ENCODE measurements around the gene MYCBPAP. TPM values are rescaled to one million over a fixed set of nuclear protein-coding genes. Genes with fewer than 3 reads are reported as not detected.

Gene MYCBPAP
- total RNA-seq, 1 donor from 2014 or later, result 0.26 TPM

GRCh38 chr17:50482110-50482509 lies 26.1 kb upstream of the MYCBPAP start:
- no peaks in the 10 kb centered on the region for H3K27me3 ChIP-seq (ENCODE audit: control insufficient read depth, insufficient read depth, low read length)
- FAIRE-seq (no peak), DNase-seq (ENCODE audit: low read depth) (no peak)
- H3K36me3 ChIP-seq (ENCODE audit: control insufficient read depth, insufficient read depth, low read length), result peaks cover 13% of the 10 kb centered on the region
- no peak overlapping the region for H3K4me3 ChIP-seq (ENCODE audit: low read depth, low read length)
- TF ChIP-seq CTCF (IDR thresholded peaks at IDR 0.05; ENCODE audit: insufficient read depth, low read length, severe bottlenecking), result no peak

- Histone ChIP-seq H3K4me3 (ENCODE audit: low read depth, low read length) (no peak overlapping the region), H3K36me3 (ENCODE audit: control insufficient read depth, insufficient read depth, low read length) (peaks cover 13% of the 10 kb centered on the region), H3K27me3 (ENCODE audit: control insufficient read depth, insufficient read depth, low read length) (no peaks in the 10 kb centered on the region)
- peak; percentile 90 for TF ChIP-seq CTCF (IDR thresholded peaks at IDR 0.05; ENCODE audit: insufficient read depth, low read length, severe bottlenecking)
- DNase-seq (ENCODE audit: low read depth) (peak; percentile 84), FAIRE-seq (no peak)
Measured at GRCh38 chr17:50482516-50482915, 25.7 kb upstream of the MYCBPAP start.

GRCh38 chr17:50483266-50483665 lies 25.0 kb upstream of the MYCBPAP start:
- FAIRE-seq, result no peak
- Histone ChIP-seq H3K4me3 (ENCODE audit: low read depth, low read length) (no peak overlapping the region), H3K27me3 (ENCODE audit: control insufficient read depth, insufficient read depth, low read length) (no peaks in the 10 kb centered on the region), H3K36me3 (ENCODE audit: control insufficient read depth, insufficient read depth, low read length) (peaks cover 13% of the 10 kb centered on the region)
- no peak for TF ChIP-seq CTCF (IDR thresholded peaks at IDR 0.05; ENCODE audit: insufficient read depth, low read length, severe bottlenecking)
- DNase-seq (ENCODE audit: low read depth), result no peak

DNA sequence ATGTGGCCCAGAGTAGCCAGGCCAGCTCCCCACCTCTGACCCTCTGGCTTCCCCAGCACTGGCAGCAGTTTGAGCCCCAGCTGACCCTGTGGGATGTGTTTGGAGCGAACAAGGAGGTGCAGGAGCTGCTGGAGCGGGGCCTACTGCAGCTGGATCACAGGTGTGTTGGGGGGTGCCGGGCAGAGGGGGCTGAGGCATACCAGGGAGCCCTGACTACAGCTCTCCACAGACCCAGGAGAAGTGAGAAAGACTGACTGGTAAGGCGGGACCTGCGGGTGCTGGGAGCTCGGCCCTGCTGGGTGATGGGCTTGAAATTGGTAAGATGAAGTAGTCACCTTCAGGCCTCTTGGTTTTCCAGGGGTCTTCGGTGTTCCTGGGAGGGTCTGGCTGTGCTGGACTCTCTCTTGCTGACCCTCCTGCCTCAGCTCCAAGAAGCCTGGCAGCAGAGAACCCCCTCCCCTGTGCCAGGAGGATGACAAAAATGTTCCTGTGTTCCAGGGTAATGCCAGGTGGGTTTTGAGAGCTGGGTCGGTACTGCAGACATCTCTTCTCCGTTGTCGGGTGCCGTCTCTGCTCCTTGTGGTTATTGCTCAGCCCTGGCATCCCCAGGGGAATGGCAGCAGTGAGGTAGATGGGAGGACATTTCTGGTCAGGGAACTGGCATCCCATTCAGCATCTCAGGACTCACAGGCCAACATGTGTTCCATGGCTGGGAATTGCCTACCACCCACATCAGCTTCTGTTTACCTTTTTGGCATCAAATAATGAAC lies 23.7 kb upstream of the MYCBPAP start:
- no peak for TF ChIP-seq CTCF (IDR thresholded peaks at IDR 0.05; ENCODE audit: insufficient read depth, low read length, severe bottlenecking)
- Histone ChIP-seq H3K36me3 (ENCODE audit: control insufficient read depth, insufficient read depth, low read length) (peaks cover 13% of the 10 kb centered on the region), H3K27me3 (ENCODE audit: control insufficient read depth, insufficient read depth, low read length) (no peaks in the 10 kb centered on the region), H3K4me3 (ENCODE audit: low read depth, low read length) (no peak overlapping the region)
- DNase-seq (ENCODE audit: low read depth), result no peak
- no peak for FAIRE-seq

DNA sequence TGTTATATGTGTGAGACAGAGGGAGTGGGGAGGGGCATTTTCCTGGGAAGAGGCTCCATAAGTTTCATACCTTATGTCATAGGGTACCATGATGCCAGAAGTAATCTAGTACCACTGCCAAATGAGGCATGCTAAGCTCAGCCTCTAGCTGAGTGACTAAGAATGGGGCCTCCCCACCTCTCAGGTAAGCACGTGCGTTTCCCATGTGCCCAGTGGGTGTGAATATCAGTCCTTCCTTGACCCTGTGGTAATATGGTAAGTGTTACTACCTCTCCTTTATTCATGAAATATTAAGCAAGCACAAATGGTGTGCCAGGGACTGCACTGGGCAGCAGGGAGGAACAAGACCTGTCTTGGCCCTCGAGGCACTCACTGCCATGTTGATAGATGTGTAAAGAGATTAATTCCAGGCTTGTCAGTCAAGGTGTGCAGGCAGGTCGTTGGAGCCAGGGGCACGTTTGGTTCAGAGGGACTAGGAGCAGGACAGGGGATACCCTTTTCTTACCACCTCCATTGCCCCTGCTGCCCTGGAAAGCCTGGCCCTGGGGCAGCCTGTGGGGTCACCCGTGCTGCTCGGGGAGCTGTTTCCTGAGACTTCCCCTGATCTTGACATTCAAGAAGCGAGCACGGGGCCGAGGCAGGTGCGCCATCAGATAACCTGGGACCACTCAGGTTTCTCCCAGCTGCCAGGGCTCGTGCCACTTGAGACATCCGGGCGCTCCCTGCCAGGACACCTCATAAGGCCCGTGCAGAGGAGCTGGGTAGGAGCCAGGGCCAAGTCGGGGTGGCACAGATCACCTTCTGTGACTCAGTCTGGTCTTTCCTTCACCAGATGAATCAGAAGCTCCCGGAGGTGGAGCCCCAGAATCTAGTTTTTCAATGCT lies 20.8 kb upstream of the MYCBPAP start:
- Histone ChIP-seq H3K36me3 (ENCODE audit: control insufficient read depth, insufficient read depth, low read length) (peaks cover 9% of the 10 kb centered on the region), H3K4me3 (ENCODE audit: low read depth, low read length) (no peak overlapping the region), H3K27me3 (ENCODE audit: control insufficient read depth, insufficient read depth, low read length) (no peaks in the 10 kb centered on the region)
- DNase-seq (ENCODE audit: low read depth) (peak; percentile 90), FAIRE-seq (peak; percentile 96)
- TF ChIP-seq CTCF (IDR thresholded peaks at IDR 0.05; ENCODE audit: insufficient read depth, low read length, severe bottlenecking), result no peak
